ACC112 (cell line): ENCODE measurements around the gene ABCB8.

Source experiments
- H2AFZ ChIP-seq: fragments of 200-600 bp; sonication (generic); one replicate; pipeline ENCODE4 v1.6.0; 2017; ENCODE audit warnings: antibody characterized with exemption, low read length; ENCODE audit not compliant: unreplicated experiment
- H3K27ac ChIP-seq: fragments of 200-600 bp; sonication (generic); 2 replicates; pipeline ENCODE4 v1.5.1; 2014; ENCODE audit warnings: low read depth, mild to moderate bottlenecking, antibody characterized with exemption, low read length, moderate library complexity
- H3K27me3 ChIP-seq: fragments of 200-600 bp; sonication (generic); 2 replicates; pipeline ENCODE4 v1.6.1; 2014; ENCODE audit warnings: mild to moderate bottlenecking, antibody characterized with exemption, low read length, moderate library complexity, mixed read lengths; ENCODE audit not compliant: insufficient read depth
- H3K36me3 ChIP-seq: fragments of 200-600 bp; sonication (generic); 2 replicates; pipeline ENCODE4 v1.6.1; 2016; ENCODE audit warnings: mild to moderate bottlenecking, antibody characterized with exemption, low read length, moderate library complexity, mixed read lengths; ENCODE audit not compliant: insufficient read depth
- H3K4me1 ChIP-seq: fragments of 200-600 bp; sonication (generic); one replicate; pipeline ENCODE4 v1.6.1; 2016; ENCODE audit warnings: low read length, mixed read lengths; ENCODE audit not compliant: insufficient read depth, unreplicated experiment, control insufficient read depth
- H3K4me3 ChIP-seq: fragments of 200-600 bp; sonication (generic); 2 replicates; pipeline ENCODE4 v1.5.1; 2014; ENCODE audit warnings: mild to moderate bottlenecking, low read depth, low read length
- H3K79me2 ChIP-seq: fragments of 200-600 bp; sonication (generic); one replicate; pipeline ENCODE4 v1.6.0; 2016; ENCODE audit warnings: low read length; ENCODE audit not compliant: control insufficient read depth, unreplicated experiment, insufficient read depth

Gene ABCB8

DNA sequence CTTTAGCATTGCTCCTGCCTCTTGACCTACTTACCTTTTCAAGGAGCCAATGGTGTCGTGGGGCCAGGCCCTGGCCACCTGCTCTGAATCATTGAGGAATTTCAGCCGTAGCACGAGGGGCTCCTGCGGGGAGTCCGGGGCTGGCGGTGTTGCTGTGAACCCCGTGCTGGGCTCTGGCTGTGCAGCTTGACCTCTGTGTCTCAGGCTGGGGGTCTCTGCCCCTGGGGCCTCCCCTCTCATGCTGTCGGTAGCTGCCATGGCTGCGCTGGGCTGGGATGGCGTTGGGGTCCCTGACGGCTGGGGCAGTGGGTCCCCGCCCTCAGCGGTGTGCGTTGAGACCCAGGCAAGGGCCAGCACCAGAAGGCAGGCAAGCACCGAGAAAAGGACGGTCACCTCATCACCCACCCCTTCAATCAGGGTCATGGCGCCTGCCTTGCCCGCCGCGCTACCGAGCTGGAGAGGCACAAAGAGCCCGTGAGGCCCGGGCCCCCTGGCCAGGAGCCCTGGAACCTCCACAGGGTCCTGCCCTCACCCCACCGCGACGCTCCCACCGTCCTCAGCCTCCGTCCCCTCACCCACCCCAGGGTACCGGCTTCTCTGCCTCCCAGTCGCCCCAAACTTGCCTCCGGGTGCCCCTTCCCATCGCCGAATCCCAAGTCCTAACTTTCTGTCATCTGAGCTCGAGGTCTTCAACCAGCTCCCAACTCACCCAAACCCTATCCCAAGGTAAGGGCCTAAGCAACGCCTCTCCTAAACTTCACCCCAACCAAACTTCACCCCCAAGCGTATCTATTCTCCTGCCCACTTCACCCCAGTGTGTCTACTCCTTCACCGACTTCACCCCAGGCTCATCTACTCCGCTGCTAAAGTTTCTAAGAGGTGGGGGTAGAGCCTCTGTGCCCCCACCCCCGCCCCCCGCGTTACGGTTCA is 54.2 kb downstream of the ABCB8 start:
- no peaks in the 10 kb centered on the region for H3K36me3 ChIP-seq
- peak overlapping the region; percentile 73 for H3K4me3 ChIP-seq
- no peaks in the 10 kb centered on the region for H3K27me3 ChIP-seq
- H3K4me1 ChIP-seq: peaks cover 31% of the 10 kb centered on the region
- no peak overlapping the region for H2AFZ ChIP-seq
- H3K79me2 ChIP-seq: peaks cover 35% of the 10 kb centered on the region
- H3K27ac ChIP-seq: peak overlapping the region; percentile 59; the same call in 1 of the 2 replicates

- Histone ChIP-seq H3K27ac (peak within 1 kb of the TSS; percentile 19; the same call in 1 of the 2 replicates), H2AFZ (no peak within 1 kb of the TSS), H3K4me1 (peaks cover 30% of the 10 kb centered on the region)
Observed at GRCh38 chr7:151083071-151083823, 55.0 kb downstream of the ABCB8 start, which contains the start of gene TMUB1. TMUB1 (minus strand) TSS chr7:151083493; CDS start chr7:151082563, 930 bp downstream.

DNA sequence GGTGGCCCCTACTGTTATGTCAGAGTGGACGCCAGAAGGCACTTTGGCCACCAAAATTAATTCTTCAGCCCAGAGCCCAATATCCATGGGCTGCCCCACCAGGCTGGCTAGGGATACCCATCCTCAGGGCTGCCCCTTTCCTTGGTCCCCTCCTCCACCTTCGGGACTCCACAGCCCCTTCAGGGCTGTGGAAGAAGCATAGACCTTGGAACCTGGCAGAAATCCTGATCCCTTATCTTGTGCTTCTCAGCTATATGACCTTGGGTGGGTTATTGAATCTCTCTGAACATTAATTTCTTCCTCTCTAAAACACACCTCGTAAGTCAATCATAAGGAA is 55.5 kb downstream of the ABCB8 start:
- Histone ChIP-seq H3K27ac (no peak overlapping the region), H3K27me3 (no peaks in the 10 kb centered on the region), H3K36me3 (no peaks in the 10 kb centered on the region), H3K4me1 (peaks cover 28% of the 10 kb centered on the region), H3K4me3 (peak overlapping the region; percentile 73), H3K79me2 (peaks cover 43% of the 10 kb centered on the region), H2AFZ (no peak overlapping the region)

More at GRCh38 chr7:151083071-151083823, 55.0 kb downstream of the ABCB8 start, which contains the start of gene TMUB1:
- Histone ChIP-seq H3K36me3 (no peaks in the 10 kb centered on the region), H3K79me2 (peaks cover 43% of the 10 kb centered on the region), H3K4me3 (peak within 1 kb of the TSS; percentile 73), H3K27me3 (no peaks in the 10 kb centered on the region)

- peaks cover 49% of the 10 kb centered on the region for H3K79me2 ChIP-seq
- H3K4me3 ChIP-seq: peak overlapping the region; percentile 80
- H3K4me1 ChIP-seq: peaks cover 32% of the 10 kb centered on the region
- no peaks in the 10 kb centered on the region for H3K36me3 ChIP-seq
- no peak overlapping the region for H2AFZ ChIP-seq
- H3K27ac ChIP-seq: no peak overlapping the region
- no peaks in the 10 kb centered on the region for H3K27me3 ChIP-seq
Observed at GRCh38 chr7:151085329-151085690, 57.1 kb downstream of the ABCB8 start.

GRCh38 chr7:151085691-151086620 is 57.7 kb downstream of the ABCB8 start, which contains the start of gene AGAP3:
AGAP3 (plus strand) TSS chr7:151086475; CDS start chr7:151086742, 267 bp downstream.
- H3K4me3 ChIP-seq: peak within 1 kb of the TSS; percentile 98
- H3K4me1 ChIP-seq: peaks cover 32% of the 10 kb centered on the region
- no peaks in the 10 kb centered on the region for H3K27me3 ChIP-seq
- no peaks in the 10 kb centered on the region for H3K36me3 ChIP-seq
- peaks cover 55% of the 10 kb centered on the region for H3K79me2 ChIP-seq
- no peak within 1 kb of the TSS for H2AFZ ChIP-seq
- peak within 1 kb of the TSS; percentile 25; the same call in 1 of the 2 replicates for H3K27ac ChIP-seq

DNA sequence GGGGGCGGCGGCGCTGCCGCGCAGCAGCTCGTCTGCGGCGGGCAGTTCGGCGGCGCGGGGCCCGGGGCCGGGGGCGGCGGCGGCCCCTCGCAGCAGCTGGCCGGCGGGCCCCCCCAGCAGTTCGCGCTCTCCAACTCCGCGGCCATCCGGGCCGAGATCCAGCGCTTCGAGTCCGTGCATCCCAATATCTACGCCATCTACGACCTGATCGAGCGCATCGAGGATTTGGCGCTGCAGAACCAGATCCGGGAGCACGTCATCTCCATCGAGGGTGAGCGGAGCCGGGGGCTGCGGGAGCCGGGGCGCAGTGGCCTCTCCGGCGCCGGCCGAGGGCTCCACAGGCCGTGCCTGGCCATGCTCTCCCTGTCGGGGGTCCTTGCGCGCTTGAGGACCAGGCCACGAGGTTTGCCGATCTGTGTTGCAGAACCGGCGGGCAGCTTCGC is 58.6 kb downstream of the ABCB8 start:
- H3K36me3 ChIP-seq: no peaks in the 10 kb centered on the region
- peak overlapping the region; percentile 25; the same call in 1 of the 2 replicates for H3K27ac ChIP-seq
- H3K79me2 ChIP-seq: peaks cover 61% of the 10 kb centered on the region
- H2AFZ ChIP-seq: no peak overlapping the region
- H3K4me3 ChIP-seq: peak overlapping the region; percentile 98
- peaks cover 27% of the 10 kb centered on the region for H3K4me1 ChIP-seq
- H3K27me3 ChIP-seq: no peaks in the 10 kb centered on the region

DNA sequence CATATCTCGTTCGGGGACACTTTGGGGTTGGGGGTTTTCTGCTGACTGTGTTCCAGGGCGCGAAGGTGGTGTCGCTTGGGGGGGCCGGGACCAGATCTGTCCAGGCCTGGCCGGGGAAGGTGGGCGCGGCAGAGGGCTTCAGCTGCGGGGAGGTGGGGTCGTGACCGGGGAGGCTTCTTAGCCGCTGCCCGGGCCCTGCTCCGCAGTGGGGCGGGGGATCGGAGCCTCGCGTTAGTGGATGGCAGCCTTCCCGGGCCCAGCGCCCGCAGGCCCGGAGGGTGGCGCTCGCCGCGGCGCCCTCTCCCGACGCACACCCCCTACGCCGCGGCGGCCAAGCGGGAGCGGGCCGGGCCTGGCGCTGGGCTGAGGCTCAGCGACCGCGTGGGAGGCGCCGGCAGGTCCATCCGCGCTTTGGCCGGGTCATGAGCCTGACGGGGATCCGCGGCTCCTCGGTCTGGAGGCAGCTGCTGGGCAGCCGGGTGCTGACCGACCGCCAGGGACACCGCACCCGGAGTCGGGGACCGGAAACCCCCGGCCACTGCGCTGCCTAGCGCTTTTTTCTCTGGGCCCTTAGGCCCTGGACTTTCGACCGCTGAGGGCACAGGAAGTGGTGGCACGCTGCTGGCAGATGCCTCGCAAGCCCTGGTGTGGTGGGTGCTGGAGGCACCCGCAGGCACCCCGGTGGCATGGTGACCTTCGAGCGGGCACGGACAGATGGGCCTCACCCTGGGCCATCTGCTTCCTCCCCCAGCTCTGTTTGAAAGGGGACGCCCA is 59.2 kb downstream of the ABCB8 start:
- Histone ChIP-seq H3K79me2 (peaks cover 61% of the 10 kb centered on the region), H3K36me3 (no peaks in the 10 kb centered on the region), H2AFZ (no peak overlapping the region), H3K27me3 (no peaks in the 10 kb centered on the region), H3K27ac (peak overlapping the region; percentile 82), H3K4me1 (peaks cover 22% of the 10 kb centered on the region), H3K4me3 (peak overlapping the region; percentile 98)

GRCh38 chr7:151088019-151088855 is 60.0 kb downstream of the ABCB8 start:
- H3K79me2 ChIP-seq: peaks cover 63% of the 10 kb centered on the region
- peak overlapping the region; percentile 82 for H3K27ac ChIP-seq
- no peaks in the 10 kb centered on the region for H3K27me3 ChIP-seq
- peaks cover 22% of the 10 kb centered on the region for H3K4me1 ChIP-seq
- peak overlapping the region; percentile 98 for H3K4me3 ChIP-seq
- H3K36me3 ChIP-seq: no peaks in the 10 kb centered on the region
- peak overlapping the region; percentile 79 for H2AFZ ChIP-seq
